PC-9 (cell line): Measurements from ENCODE around the gene ZIC4.

ENCODE experiments used
- CTCF ChIP-seq: fragments of 200-600 bp; sonication (generic); conservative IDR thresholded peaks from 2 replicates; pipeline ENCODE4 v1.6.1; 2017; ENCODE audit warnings: mixed run types, antibody characterized with exemption, mild to moderate bottlenecking, moderate library complexity
- EZH2 ChIP-seq: fragments of 200-600 bp; sonication (generic); IDR thresholded peaks from 2 replicates; pipeline ENCODE4 v1.8.0; 2017; ENCODE audit warnings: antibody characterized with exemption, low read depth

- no peak for TF ChIP-seq CTCF
- no peak for TF ChIP-seq EZH2
These were observed 2.1 kb downstream of the ZIC4 start for GRCh38 chr3:147404000-147404799.
